Nephron (organoid): Measurements from ENCODE around the gene STEAP2.

Experiments
- H3K27ac Mint-ChIP-seq, 3 experiments: 2 replicates each; pipeline ENCODE4 v1.8.0; 2020; ENCODE audit warnings: mixed read lengths in 3 of 3, mild to moderate bottlenecking in 2 of 3, moderate library complexity in 1 of 3
- H3K27me3 Mint-ChIP-seq: 2 replicates; pipeline ENCODE4 v1.8.0; 2021; ENCODE audit warnings: low read depth, mild to moderate bottlenecking, moderate library complexity, mixed read lengths
- H3K36me3 Mint-ChIP-seq: 2 replicates; pipeline ENCODE4 v1.8.0; 2020; ENCODE audit warnings: low read depth, mixed read lengths
- H3K4me1 Mint-ChIP-seq: 2 replicates; pipeline ENCODE4 v1.8.0; 2020; ENCODE audit warnings: mixed read lengths
- H3K4me3 Mint-ChIP-seq, 3 experiments: 2 replicates each; pipeline ENCODE4 v1.8.0; 2020; ENCODE audit warnings: mild to moderate bottlenecking in 3 of 3, mixed read lengths in 3 of 3, moderate library complexity in 2 of 3
- H3K9me3 Mint-ChIP-seq: 2 replicates; pipeline ENCODE4 v1.8.0; 2020; ENCODE audit warnings: mixed read lengths
- TF ChIP-seq, protein P1 (sequence below), 3 experiments: fragments of 200-600 bp; sonication (generic); IDR thresholded peaks; one replicate each; pipeline ENCODE4 v1.5.0; 2021; ENCODE audit warnings: antibody characterized with exemption in 3 of 3; ENCODE audit not compliant: unreplicated experiment in 3 of 3

STEAP2 gene

DNA sequence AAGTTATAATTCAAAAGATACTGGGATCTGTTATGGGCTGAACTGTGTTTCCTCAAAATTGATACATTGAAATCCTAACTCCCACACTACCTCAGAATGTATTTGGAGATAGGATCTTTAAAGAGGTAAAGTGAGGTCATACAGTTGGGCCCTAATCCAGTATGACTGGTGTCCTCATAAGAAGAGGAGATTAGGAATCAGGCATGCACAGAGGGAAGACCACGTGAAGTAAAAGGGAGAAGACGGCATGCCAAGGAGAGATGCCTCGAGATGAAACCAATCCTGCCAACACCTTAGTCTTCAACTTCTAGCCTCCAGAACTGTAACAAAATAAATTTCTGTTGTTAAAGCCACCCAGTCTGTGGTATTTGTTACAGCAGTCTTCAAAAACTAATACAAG lies 27.5 kb downstream of the STEAP2 start:
- Mint-ChIP-seq H3K4me1 (peaks cover 7% of the 10 kb centered on the region), H3K9me3 (no peaks in the 10 kb centered on the region), H3K27ac (no peak overlapping the region), H3K36me3 (no peaks in the 10 kb centered on the region), H3K27me3 (no peaks in the 10 kb centered on the region), H3K4me3 (no peak overlapping the region)
- TF ChIP-seq, protein P1, sequence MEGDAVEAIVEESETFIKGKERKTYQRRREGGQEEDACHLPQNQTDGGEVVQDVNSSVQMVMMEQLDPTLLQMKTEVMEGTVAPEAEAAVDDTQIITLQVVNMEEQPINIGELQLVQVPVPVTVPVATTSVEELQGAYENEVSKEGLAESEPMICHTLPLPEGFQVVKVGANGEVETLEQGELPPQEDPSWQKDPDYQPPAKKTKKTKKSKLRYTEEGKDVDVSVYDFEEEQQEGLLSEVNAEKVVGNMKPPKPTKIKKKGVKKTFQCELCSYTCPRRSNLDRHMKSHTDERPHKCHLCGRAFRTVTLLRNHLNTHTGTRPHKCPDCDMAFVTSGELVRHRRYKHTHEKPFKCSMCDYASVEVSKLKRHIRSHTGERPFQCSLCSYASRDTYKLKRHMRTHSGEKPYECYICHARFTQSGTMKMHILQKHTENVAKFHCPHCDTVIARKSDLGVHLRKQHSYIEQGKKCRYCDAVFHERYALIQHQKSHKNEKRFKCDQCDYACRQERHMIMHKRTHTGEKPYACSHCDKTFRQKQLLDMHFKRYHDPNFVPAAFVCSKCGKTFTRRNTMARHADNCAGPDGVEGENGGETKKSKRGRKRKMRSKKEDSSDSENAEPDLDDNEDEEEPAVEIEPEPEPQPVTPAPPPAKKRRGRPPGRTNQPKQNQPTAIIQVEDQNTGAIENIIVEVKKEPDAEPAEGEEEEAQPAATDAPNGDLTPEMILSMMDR (IDR thresholded peaks at IDR 0.05; ENCODE audit: unreplicated experiment in 3 of 3), result no peak

DNA sequence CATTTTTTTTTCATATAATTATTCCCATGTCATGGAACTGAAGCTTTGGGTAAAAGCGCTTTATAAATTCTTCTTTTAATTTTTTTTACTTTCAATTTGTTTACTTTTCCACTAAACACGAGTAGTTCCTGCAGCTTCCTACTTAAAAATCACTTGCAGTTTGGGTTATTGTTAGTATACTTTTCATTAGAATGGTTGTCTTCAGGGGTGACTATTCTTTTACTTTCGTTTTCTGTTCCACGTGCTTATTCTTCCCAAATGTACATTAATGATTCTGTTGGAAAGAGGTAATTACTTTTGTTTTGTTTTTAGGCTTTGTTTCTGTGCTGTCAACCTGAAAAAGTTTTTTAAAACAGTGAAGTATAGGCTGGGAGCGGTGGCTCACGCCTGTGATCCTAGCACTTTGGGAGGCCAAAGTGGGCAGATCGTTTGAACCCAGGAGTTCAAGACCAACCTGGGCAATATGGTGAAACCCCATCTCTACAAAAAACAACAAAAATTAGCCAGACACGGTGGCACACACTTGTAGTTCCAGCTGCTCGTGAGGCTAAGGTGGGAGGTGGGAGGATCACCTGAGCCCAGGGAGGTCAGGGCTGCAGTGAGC lies 28.2 kb downstream of the STEAP2 start:
- Mint-ChIP-seq H3K4me1 (peaks cover 7% of the 10 kb centered on the region), H3K27me3 (no peaks in the 10 kb centered on the region), H3K27ac (no peak overlapping the region), H3K36me3 (no peaks in the 10 kb centered on the region), H3K9me3 (no peaks in the 10 kb centered on the region), H3K4me3 (no peak overlapping the region)
- TF ChIP-seq, protein P1 (IDR thresholded peaks at IDR 0.05; ENCODE audit: unreplicated experiment in 3 of 3), result no peak

DNA sequence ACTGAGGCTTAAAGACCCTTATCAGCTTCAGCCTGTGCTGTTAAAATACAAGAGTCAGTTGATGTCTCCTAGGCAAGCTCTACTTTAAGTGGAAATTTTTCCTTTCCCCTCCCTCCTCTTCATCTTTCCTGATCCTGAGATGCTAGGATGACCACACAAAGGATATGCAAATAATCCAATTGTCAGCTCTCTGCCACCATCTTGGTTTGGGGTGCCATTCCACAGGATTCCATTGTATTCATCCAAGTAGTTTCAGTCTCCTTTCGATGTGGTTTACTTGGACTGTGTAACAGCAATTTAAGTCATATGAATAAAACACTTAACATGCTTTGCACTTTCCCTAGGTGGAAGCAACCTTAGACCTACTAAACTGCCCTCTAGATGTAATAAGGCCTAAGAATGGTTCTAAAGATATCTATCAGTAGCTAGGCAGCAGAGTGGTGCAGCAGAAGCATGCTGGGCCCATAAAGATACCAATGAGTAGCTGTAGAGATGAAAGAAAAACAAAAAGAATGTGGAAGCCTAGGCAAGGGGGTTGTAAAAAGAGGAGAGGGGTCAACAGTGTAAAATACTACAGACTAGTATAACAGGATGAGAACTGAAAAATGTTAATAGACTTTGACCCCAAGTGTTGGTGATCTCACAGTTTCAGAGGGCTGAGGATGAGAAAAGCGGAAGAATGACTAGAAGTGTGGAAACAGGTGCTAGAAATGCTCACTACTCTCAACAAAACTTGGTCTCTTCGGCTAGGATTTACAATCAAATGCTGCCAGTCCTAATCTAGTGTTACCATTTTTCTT lies 31.0 kb downstream of the STEAP2 start:
- Mint-ChIP-seq H3K36me3 (no peaks in the 10 kb centered on the region), H3K4me1 (peaks cover 10% of the 10 kb centered on the region), H3K9me3 (no peaks in the 10 kb centered on the region), H3K4me3 (peak overlapping the region; percentile 48 to 56 (median 51)), H3K27ac (peak overlapping the region in 1 of 3 experiments; percentile 34), H3K27me3 (peaks cover 19% of the 10 kb centered on the region)
- TF ChIP-seq, protein P1 (IDR thresholded peaks at IDR 0.05; ENCODE audit: unreplicated experiment in 3 of 3), result no peak

DNA sequence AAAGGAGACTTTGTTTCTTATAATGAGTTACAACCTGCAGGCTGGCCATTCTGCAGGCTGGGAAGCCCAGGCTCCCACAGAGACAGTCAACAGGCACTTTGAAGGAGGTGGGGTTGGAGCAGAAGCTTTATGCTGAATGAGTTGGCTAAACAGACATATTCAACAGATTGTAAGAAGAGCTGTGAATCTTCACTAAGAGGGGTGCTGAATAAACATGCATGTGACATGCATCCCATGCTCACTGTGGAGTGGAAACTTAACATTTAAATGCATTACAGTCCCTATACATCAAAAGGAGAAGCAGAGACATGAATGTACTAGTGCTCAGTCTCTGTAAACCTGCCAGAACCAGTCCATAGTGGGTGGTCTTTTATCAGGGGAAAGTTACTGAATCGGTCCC lies 32.0 kb downstream of the STEAP2 start:
- Mint-ChIP-seq H3K27ac (peak overlapping the region; percentile 10 to 64 (median 48)), H3K4me1 (peaks cover 10% of the 10 kb centered on the region), H3K9me3 (no peaks in the 10 kb centered on the region), H3K27me3 (peaks cover 19% of the 10 kb centered on the region), H3K4me3 (peak overlapping the region; percentile 83 to 93 (median 92)), H3K36me3 (no peaks in the 10 kb centered on the region)
- TF ChIP-seq, protein P1 (IDR thresholded peaks at IDR 0.05; ENCODE audit: unreplicated experiment in 3 of 3), result no peak

GRCh38 chr7:90244565-90244908 lies 33.0 kb downstream of the STEAP2 start:
- H3K27me3 Mint-ChIP-seq, result peaks cover 19% of the 10 kb centered on the region
- peak overlapping the region; percentile 7 to 65 (median 38) for H3K27ac Mint-ChIP-seq
- TF ChIP-seq, protein P1 (IDR thresholded peaks at IDR 0.05; ENCODE audit: unreplicated experiment in 3 of 3), result no peak
- H3K9me3 Mint-ChIP-seq, result no peaks in the 10 kb centered on the region
- H3K36me3 Mint-ChIP-seq, result no peaks in the 10 kb centered on the region
- peak overlapping the region; percentile 92 to 94 (median 93) for H3K4me3 Mint-ChIP-seq
- H3K4me1 Mint-ChIP-seq, result peaks cover 10% of the 10 kb centered on the region
